Gastrocnemius medialis (tissue), 4 donors: Measurements from ENCODE around the gene KLC1. TPM values are rescaled to one million over a fixed set of nuclear protein-coding genes. Genes with fewer than 3 reads are reported as not detected.

Source experiments
- ATAC-seq, 2 donors: fragments of 150-250 bp; one replicate each; pipeline ENCODE4 v1.9.1; 2016
- DNase-seq, 2 donors: peaks; one replicate each; pipeline ENCODE4 v3.0.0-alpha.2; 2019
- H3K27ac ChIP-seq, 4 donors: fragments of 200-600 bp; sonication (generic); 1 replicate in 1 of 4; 2 replicates in 3 of 4; pipeline ENCODE4 v1.5.1; 2016 to 2018; ENCODE audit warnings: mild to moderate bottlenecking in 2 of 4, moderate library complexity in 1 of 4
- H3K27me3 ChIP-seq, 3 donors: fragments of 200-600 bp; sonication (generic) in 2 of 3; 1 replicate in 1 of 3; 2 replicates in 2 of 3; pipeline versions ENCODE4 v1.5.1 to v1.6.0; 2016 to 2019; ENCODE audit warnings: mild to moderate bottlenecking in 1 of 3, moderate library complexity in 1 of 3
- H3K36me3 ChIP-seq, 2 donors: fragments of 200-600 bp; sonication (generic) in 1 of 2; one replicate each; pipeline ENCODE4 v1.5.1; 2017 to 2018
- H3K4me1 ChIP-seq, 2 donors: fragments of 200-600 bp; sonication (generic) in 1 of 2; one replicate each; pipeline ENCODE4 v1.5.1; 2016 to 2017; ENCODE audit warnings: mild to moderate bottlenecking in 2 of 2
- H3K4me3 ChIP-seq, 4 donors: fragments of 200-600 bp; sonication (generic) in 3 of 4; 1 replicate in 1 of 4; 2 replicates in 3 of 4; pipeline ENCODE4 v1.5.1; 2016 to 2019; ENCODE audit warnings: mild to moderate bottlenecking in 2 of 4
- H3K9me3 ChIP-seq, 3 donors: fragments of 200-600 bp; sonication (generic) in 2 of 3; 1 replicate in 1 of 3; 2 replicates in 2 of 3; pipeline ENCODE4 v1.5.1; 2016 to 2019
- POLR2A ChIP-seq, 2 donors: fragments of 450-650 bp; IDR thresholded peaks; one replicate each; pipeline ENCODE4 v1.6.1; 2017; ENCODE audit warnings: antibody characterized with exemption in 2 of 2, mild to moderate bottlenecking in 2 of 2, moderate library complexity in 2 of 2
- in situ Hi-C, 4 donors: fragments of 200-750 bp; cut with MboI; loops; one replicate each; pipeline versions ENCODE4 v1.15.0 to v1.8.0; 2017; ENCODE audit warnings: low sequenced_read_pairs in 4 of 4
- intact Hi-C: fragments of 100-400 bp; cut with DNase I; formaldehyde crosslinking; loops from one replicate; pipeline ENCODE4 v1.15.1; 2023; ENCODE audit warnings: low total_unique reads
- total RNA-seq, 4 donors: library from RNA; depleted of rRNA; stranded (reverse); fragments of >200 nt; gene quantifications; one replicate each; pipeline versions ENCODE4 v1.1.0 to v1.2.3, GENCODE V29; 2016
- TF ChIP-seq, protein P1 (sequence below), 5 experiments: fragments of 450-650 bp in 3 of 5; fragments of 200-600 bp in 2 of 5; sonication (generic) in 2 of 5; IDR thresholded peaks in 4 of 5; conservative IDR thresholded peaks in 1 of 5; 1 replicate in 4 of 5; 2 replicates in 1 of 5; pipeline ENCODE4 v1.5.1; 2016 to 2019; ENCODE audit warnings: antibody characterized with exemption in 5 of 5, mild to moderate bottlenecking in 3 of 5, moderate library complexity in 3 of 5

The KLC1 gene
- total RNA-seq, 4 donors from 2014 or later: 217 to 398 (median 309) TPM

GRCh38 chr14:103657471-103657870, 28.5 kb downstream of the KLC1 start:
- intact Hi-C loops (no loop called here), in situ Hi-C loops (no loop called here)
- H3K9me3 ChIP-seq: no peaks in the 10 kb centered on the region
- no peak overlapping the region for H3K27ac ChIP-seq
- ATAC-seq: no peak
- no peaks in the 10 kb centered on the region for H3K27me3 ChIP-seq
- DNase-seq: no peak
- H3K4me3 ChIP-seq: no peak overlapping the region
- H3K4me1 ChIP-seq: peaks cover 16 to 25% of the 10 kb centered on the region in 2 donors
- TF ChIP-seq, protein P1, sequence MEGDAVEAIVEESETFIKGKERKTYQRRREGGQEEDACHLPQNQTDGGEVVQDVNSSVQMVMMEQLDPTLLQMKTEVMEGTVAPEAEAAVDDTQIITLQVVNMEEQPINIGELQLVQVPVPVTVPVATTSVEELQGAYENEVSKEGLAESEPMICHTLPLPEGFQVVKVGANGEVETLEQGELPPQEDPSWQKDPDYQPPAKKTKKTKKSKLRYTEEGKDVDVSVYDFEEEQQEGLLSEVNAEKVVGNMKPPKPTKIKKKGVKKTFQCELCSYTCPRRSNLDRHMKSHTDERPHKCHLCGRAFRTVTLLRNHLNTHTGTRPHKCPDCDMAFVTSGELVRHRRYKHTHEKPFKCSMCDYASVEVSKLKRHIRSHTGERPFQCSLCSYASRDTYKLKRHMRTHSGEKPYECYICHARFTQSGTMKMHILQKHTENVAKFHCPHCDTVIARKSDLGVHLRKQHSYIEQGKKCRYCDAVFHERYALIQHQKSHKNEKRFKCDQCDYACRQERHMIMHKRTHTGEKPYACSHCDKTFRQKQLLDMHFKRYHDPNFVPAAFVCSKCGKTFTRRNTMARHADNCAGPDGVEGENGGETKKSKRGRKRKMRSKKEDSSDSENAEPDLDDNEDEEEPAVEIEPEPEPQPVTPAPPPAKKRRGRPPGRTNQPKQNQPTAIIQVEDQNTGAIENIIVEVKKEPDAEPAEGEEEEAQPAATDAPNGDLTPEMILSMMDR (IDR thresholded peaks at IDR 0.05 in 4 of 5, conservative IDR thresholded peaks at IDR 0.05 in 1 of 5): no peak
- TF ChIP-seq POLR2A (IDR thresholded peaks at IDR 0.05): no peak
- H3K36me3 ChIP-seq: peaks cover 0 to 77% of the 10 kb centered on the region in 2 donors

GRCh38 chr14:103659631-103660030, 30.6 kb downstream of the KLC1 start:
- Histone ChIP-seq H3K4me3 (no peak overlapping the region), H3K27ac (no peak overlapping the region), H3K27me3 (no peaks in the 10 kb centered on the region), H3K36me3 (peaks cover 0 to 93% of the 10 kb centered on the region in 2 donors), H3K4me1 (peaks cover 0 to 3% of the 10 kb centered on the region in 2 donors), H3K9me3 (no peaks in the 10 kb centered on the region)
- TF ChIP-seq, protein P1 (IDR thresholded peaks at IDR 0.05 in 4 of 5, conservative IDR thresholded peaks at IDR 0.05 in 1 of 5): no peak
- in situ Hi-C loops (no loop called here), intact Hi-C loops (no loop called here)
- ATAC-seq (no peak), DNase-seq (no peak)

DNA sequence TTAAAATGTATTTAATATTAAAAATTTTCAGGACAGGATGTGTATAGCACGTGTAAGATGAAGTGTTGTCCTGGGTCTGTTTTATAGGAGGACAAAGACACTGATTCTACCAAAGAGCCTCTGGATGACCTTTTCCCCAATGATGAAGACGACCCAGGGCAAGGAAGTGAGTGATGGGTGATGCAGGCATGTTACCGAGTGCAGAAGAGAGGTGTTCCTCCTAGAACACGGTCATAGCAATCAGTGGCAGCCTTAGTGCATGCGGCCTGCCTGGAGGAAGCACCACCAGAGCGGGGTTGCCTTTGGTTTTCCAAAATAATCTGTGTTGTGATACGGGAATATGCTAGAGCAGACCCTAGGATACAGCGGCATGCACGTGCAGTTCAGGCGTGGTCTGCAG, 33.0 kb downstream of the KLC1 start:
- no peak for TF ChIP-seq POLR2A (IDR thresholded peaks at IDR 0.05)
- TF ChIP-seq, protein P1 (IDR thresholded peaks at IDR 0.05 in 4 of 5, conservative IDR thresholded peaks at IDR 0.05 in 1 of 5): no peak
- DNase-seq (no peak), ATAC-seq (no peak)
- H3K4me1 ChIP-seq: no peaks in the 10 kb centered on the region
- H3K27me3 ChIP-seq: no peaks in the 10 kb centered on the region
- H3K4me3 ChIP-seq: no peak overlapping the region
- peaks cover 4 to 91% of the 10 kb centered on the region in 2 donors for H3K36me3 ChIP-seq
- intact Hi-C loops: no loop called here
- no peak overlapping the region for H3K27ac ChIP-seq
- H3K9me3 ChIP-seq: no peaks in the 10 kb centered on the region
- in situ Hi-C loops: no loop called here

GRCh38 chr14:103662591-103662990, 33.6 kb downstream of the KLC1 start:
- H3K27ac ChIP-seq: no peak overlapping the region
- TF ChIP-seq, protein P1 (IDR thresholded peaks at IDR 0.05 in 4 of 5, conservative IDR thresholded peaks at IDR 0.05 in 1 of 5): no peak
- no peak for TF ChIP-seq POLR2A (IDR thresholded peaks at IDR 0.05)
- no peak overlapping the region for H3K4me3 ChIP-seq
- no peaks in the 10 kb centered on the region for H3K4me1 ChIP-seq
- DNase-seq (no peak), ATAC-seq (no peak)
- intact Hi-C loops: no loop called here
- peaks cover 4 to 91% of the 10 kb centered on the region in 2 donors for H3K36me3 ChIP-seq
- in situ Hi-C loops: no loop called here
- no peaks in the 10 kb centered on the region for H3K27me3 ChIP-seq
- no peaks in the 10 kb centered on the region for H3K9me3 ChIP-seq

- TF ChIP-seq POLR2A (IDR thresholded peaks at IDR 0.05): no peak
- TF ChIP-seq, protein P1 (IDR thresholded peaks at IDR 0.05 in 4 of 5, conservative IDR thresholded peaks at IDR 0.05 in 1 of 5): no peak
- no peak for ATAC-seq
- Histone ChIP-seq H3K27me3 (no peaks in the 10 kb centered on the region), H3K4me1 (no peaks in the 10 kb centered on the region), H3K4me3 (no peak overlapping the region), H3K36me3 (peaks cover 6 to 95% of the 10 kb centered on the region in 2 donors), H3K27ac (no peak overlapping the region), H3K9me3 (no peaks in the 10 kb centered on the region)
- intact Hi-C loops (no loop called here), in situ Hi-C loops (no loop called here)
- no peak for DNase-seq
Measured at GRCh38 chr14:103663506-103663905, 34.5 kb downstream of the KLC1 start.
